ENCODE data around the gene HOXB5.

The HOXB5 gene

GRCh38 chr17:48587276-48588073 lies 6.1 kb downstream of the HOXB5 start (continued):
- TF ChIP-seq SP7 (tag by site-specific recombination; IDR thresholded peaks at IDR 0.05) (peak; percentile 67), ZNF48 (tag by site-specific recombination; IDR thresholded peaks at IDR 0.05) (no peak), ZNF280D (tag by site-specific recombination; IDR thresholded peaks at IDR 0.05) (no peak), ZNF677 (tag by site-specific recombination; IDR thresholded peaks at IDR 0.05) (no peak), ZNF146 (tag by site-specific recombination; IDR thresholded peaks at IDR 0.05) (no peak), INSM2 (tag by site-specific recombination; IDR thresholded peaks at IDR 0.05) (no peak), BCL11A (tag by site-specific recombination; IDR thresholded peaks at IDR 0.05; ENCODE audit: low read depth) (no peak), SP3 (tag by site-specific recombination; IDR thresholded peaks at IDR 0.05) (no peak), ZNF24 (tag by site-specific recombination; IDR thresholded peaks at IDR 0.05) (no peak), ZNF239 (tag by site-specific recombination; IDR thresholded peaks at IDR 0.05) (no peak), BCL11B (tag by site-specific recombination; IDR thresholded peaks at IDR 0.05; ENCODE audit: low read depth) (no peak), PRDM2 (tag by site-specific recombination; IDR thresholded peaks at IDR 0.05; ENCODE audit: borderline replicate concordance) (no peak), ZNF174 (tag by site-specific recombination; IDR thresholded peaks at IDR 0.05) (no peak), ZNF580 (tag by site-specific recombination; IDR thresholded peaks at IDR 0.05) (peak; percentile 79; the same call in 1 of the 2 replicates), ZNF488 (tag by site-specific recombination; IDR thresholded peaks at IDR 0.05) (no peak), ZNF792 (tag by site-specific recombination; IDR thresholded peaks at IDR 0.05) (no peak), REPIN1 (tag by site-specific recombination; IDR thresholded peaks at IDR 0.05; ENCODE audit: low read depth) (no peak), KLF9 (tag by site-specific recombination; IDR thresholded peaks at IDR 0.05; ENCODE audit: low read depth) (peak; percentile 10; the same call in 1 of the 2 replicates), OSR2 (tag by site-specific recombination; IDR thresholded peaks at IDR 0.05) (no peak), HOXC10 (CRISPR knock-in tag; IDR thresholded peaks at IDR 0.05) (no peak), ZNF362 (tag by site-specific recombination; IDR thresholded peaks at IDR 0.05) (no peak), ZNF416 (tag by site-specific recombination; IDR thresholded peaks at IDR 0.05) (no peak), ZNF670 (tag by site-specific recombination; IDR thresholded peaks at IDR 0.05; ENCODE audit: low read depth) (no peak), ZNF701 (tag by site-specific recombination; IDR thresholded peaks at IDR 0.05) (no peak), ZSCAN18 (tag by site-specific recombination; IDR thresholded peaks at IDR 0.05) (no peak)
